HS-5 (cell line): ENCODE measurements around the gene SNCG.
"Not testable (repeated sequence)": the region's sequence is repeated elsewhere in the genome, so short reads cannot be mapped to it uniquely, and the experiment has no call there.

ENCODE experiments used
- DNase-seq: peaks from one replicate; pipeline ENCODE4 v3.0.0-alpha.2; 2012; ENCODE audit warnings: low read depth

The SNCG gene

DNA sequence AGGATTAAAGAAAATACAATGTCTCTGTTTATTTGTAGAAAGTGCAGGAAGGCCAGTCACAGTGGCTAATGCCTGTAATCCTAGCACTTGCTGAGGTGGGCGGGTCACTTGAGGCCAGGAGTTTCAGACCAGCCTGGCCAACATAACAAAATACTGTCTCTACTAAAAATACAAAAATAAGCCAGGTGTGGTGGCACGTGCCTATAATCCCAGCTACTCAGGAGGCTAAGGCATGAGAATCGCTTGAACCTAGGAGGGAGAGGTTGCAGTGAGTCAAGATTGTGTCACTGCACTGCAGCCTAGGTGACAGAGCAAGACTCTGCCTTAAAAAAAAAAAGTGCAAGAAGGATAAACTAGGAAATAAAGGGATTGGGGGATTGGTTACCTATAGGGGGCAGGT, 20.1 kb downstream of the SNCG start:
- not testable (repeated sequence) for DNase-seq

GRCh38 chr10:86979296-86979818, 21.0 kb downstream of the SNCG start:
- no peak for DNase-seq

DNA sequence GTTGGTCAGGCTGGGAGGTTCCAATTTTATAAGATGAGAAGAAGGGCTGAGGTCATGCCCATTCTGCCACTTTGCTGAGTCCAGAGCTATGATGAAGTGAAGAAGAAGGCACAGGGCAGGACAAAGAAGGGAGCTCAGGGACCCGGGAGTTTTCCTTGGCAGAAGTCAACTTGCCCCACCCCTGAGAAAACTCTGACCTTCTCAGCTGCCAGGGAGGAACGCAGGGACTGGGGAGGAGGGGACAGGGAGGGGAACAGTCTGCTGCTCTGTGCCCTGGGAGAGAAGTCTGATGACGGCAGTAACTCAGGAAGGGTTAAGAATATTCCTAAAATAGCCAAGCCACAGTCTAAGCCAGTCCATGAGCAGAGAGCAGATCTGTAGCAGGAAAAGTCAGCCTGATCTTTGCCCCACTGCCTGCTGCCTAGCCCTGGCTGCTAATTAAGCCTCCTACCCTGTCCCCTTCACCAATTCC, 21.6 kb downstream of the SNCG start:
- no peak for DNase-seq

DNA sequence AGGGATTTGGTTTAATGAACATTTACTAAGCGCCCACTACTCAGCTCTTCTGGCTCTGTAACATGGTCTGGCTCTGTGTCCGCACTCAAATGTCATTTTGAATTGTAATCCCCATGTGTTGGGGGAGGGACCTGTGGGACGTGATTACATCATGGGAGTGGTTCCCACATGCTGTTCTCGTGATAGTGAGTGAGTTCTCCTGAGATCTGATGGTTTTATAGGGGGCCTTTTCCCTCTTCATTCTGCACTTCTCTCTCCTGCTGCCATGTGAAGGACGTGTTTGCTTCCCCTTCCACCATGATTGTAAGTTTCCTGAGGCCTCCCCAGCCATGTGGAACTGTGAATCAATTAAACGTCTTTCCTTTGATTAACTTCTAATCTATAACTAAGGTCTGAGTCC, 22.6 kb downstream of the SNCG start:
- DNase-seq, result not testable (repeated sequence)

DNA sequence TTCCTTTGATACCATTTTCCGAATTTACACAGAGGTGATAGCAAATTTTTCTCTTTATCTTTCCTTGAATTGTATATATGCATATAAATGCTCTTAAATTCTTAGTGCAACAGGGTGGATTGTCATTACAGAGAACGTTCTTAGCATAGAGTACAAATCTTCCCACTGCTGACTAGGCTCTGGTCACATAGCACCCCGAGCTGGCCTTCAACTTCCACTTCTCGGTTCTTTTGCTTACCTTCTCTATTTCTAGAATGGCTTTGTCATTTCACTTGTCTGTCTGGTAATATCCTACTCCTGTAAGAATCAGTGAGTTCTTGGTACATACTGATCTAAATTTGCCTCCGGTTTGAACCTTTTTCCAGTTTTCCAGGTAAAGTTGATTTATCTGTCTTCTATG, 23.3 kb downstream of the SNCG start:
- no peak for DNase-seq

- not testable (repeated sequence) for DNase-seq
These were observed 26.1 kb downstream of the SNCG start for GRCh38 chr10:86984498-86984897.

DNA sequence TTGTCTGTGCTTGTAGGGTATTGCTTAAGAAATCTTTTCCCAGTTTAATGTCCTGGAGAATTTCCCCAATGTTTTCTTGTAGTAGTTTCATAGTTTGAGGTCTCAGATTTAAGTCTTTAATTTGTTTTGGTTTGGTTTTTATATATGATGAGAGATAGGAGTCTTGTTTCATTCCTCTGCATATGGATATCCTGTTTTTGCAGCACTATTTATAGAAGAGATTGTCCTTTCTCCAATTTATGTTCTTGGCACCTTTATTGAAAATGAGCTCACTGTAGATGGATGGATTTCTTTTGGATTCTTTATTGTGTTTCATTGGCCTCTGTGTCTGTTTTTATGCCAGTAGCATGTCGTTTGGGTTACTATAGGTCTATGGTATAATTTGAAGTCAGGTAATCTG, 30.1 kb downstream of the SNCG start:
- DNase-seq, result no peak

DNA sequence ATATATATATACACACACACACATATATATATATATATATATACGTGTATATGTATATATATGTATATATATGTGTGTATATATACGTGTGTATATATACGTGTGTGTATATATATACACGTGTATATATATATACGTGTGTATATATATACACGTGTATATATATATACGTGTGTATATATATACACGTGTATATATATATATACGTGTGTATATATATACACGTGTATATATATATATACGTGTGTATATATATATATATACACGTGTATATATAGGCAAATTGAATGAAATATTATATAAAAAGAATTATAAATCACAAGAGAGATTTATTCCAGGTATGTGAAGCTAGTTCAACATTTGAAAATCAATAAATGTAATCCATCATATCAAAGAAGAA, 33.0 kb downstream of the SNCG start:
- not testable (repeated sequence) for DNase-seq

DNA sequence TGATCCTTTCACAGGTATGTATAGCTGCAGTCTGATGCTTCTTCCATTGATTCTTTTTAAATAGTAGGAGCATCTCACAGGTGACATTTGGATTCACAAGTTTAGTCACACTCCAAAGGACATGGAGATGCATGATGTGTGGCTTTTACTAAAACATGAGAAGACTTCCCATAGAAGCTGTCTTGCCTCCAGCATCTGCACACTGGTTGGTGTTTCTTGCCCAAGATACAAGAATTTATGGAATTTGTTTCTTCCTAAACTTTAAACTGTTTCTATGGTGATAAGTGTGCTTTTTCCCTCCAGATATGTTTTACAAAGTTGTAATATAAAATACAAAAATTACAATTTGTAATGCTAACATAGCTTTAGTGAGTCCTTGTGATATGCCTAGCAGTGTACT, 34.1 kb downstream of the SNCG start:
- no peak for DNase-seq

DNA sequence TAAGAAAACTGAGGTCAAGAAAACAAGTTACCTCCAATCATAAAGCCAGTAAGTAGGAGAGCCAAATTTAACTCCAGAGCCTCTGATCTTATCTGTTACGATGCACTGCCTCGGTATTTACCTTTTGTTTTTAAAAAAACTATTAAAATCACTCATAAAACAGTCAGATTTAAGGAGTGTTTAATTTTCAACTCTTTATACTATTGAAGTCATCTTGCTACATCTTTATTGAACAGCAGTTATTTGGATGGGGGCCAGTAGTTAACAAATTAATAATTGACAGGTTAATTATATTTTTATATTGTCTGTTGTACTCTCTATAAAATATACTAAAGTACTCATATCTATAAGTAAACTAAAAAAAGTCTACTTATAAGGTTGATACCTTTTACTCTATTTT, 34.5 kb downstream of the SNCG start:
- no peak for DNase-seq

DNA sequence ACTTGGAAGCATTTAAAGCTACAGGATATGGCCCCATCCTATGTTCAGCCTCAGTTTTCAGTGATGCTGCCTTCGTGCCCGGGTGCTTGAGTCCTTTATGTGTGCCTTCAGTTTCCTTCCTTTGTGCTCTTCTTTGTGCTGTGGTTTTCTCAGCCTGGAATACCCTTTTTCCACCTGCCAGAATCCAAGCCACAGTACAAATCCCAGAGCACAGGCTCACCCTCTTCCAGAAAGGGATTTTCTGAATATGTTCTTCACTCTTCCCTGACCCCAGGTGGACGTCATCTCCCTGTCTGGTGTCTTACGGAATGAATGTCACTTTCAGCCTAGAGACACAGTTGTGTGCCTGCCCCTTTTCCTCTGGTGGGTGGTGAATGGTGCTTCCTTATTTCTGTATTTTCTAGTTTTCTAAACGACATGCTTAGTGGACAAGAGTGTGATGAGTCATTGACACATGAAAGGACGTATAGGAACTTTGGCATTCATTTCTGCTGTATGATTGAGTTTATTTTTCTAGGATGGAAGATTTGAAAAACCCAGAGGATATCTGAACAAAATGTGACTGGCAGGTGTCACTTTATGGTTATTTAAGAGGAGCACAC, 41.5 kb downstream of the SNCG start:
- DNase-seq, result not testable (repeated sequence)

GRCh38 chr10:87000491-87000890, 42.1 kb downstream of the SNCG start:
- no peak for DNase-seq

GRCh38 chr10:87007124-87007523, 48.7 kb downstream of the SNCG start:
- DNase-seq, result not testable (repeated sequence)

GRCh38 chr10:87007674-87008073, 49.3 kb downstream of the SNCG start:
- not testable (repeated sequence) for DNase-seq

DNA sequence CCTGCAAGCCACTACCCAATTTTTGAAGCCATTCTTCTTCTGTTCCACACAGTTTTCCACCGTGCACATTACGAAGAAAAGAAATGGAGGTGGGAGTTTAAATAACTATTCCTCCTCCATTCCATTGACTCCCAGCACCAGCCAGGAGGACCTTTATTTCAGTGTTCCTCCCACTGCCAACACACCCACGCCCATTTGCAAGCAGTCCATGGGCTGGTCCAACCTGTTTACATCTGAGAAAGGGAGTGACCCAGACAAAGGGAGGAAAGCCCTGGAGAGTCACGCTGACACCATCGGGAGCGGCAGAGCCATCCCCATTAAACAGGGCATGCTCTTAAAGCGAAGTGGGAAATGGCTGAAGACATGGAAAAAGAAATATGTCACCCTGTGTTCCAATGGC, 49.9 kb downstream of the SNCG start:
- not testable (repeated sequence) for DNase-seq

DNA sequence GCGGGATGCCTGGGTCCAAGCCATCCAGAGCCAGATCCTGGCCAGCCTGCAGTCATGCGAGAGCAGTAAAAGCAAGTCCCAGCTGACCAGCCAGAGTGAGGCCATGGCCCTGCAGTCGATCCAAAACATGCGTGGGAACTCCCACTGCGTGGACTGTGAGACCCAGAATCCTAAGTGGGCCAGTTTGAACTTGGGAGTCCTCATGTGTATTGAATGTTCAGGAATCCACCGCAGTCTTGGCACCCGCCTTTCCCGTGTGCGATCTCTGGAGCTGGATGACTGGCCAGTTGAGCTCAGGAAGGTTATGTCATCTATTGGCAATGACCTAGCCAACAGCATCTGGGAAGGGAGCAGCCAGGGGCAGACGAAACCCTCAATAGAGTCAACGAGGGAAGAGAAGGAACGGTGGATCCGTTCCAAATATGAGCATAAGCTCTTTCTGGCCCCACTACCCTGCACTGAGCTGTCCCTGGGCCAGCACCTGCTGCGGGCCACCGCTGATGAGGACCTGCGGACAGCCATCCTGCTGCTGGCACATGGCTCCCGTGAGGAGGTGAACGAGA, 50.8 kb downstream of the SNCG start:
- not testable (repeated sequence) for DNase-seq
